Right cardiac atrium (tissue), 5 donors: ENCODE results near the gene LRP3. TPM values are rescaled to one million over a fixed set of nuclear protein-coding genes. Genes with fewer than 3 reads are reported as not detected.
"Not testable (repeated sequence)": the region's sequence is repeated elsewhere in the genome, so short reads cannot be mapped to it uniquely, and the experiment has no call there.

Experiments used
- ATAC-seq, 2 donors: fragments of 200-7000 bp; cut with Tn5 transposase; one replicate each; pipeline versions ENCODE4 v1.8.0 to v1.9.1; 2020; ENCODE audit warnings: moderate library complexity in 2 of 2, mild to moderate bottlenecking in 1 of 2
- DNase-seq, 3 donors: peaks; one replicate each; pipeline ENCODE4 v3.0.0-alpha.2; 2020
- H3K27ac ChIP-seq: one replicate; pipeline ENCODE4 v1.5.1; 2013; ENCODE audit warnings: mild to moderate bottlenecking, low read length, control low read depth, moderate library complexity
- H3K27me3 ChIP-seq: one replicate; pipeline ENCODE4 v1.6.1; 2013; ENCODE audit not compliant: control insufficient read depth, insufficient read depth
- H3K4me1 ChIP-seq: one replicate; pipeline ENCODE4 v1.6.1; 2013; ENCODE audit warnings: low read length; ENCODE audit not compliant: control insufficient read depth, insufficient read depth
- H3K4me3 ChIP-seq: one replicate; pipeline ENCODE4 v1.5.1; 2013; ENCODE audit warnings: low read length, control low read depth
- H3K9me3 ChIP-seq: one replicate; pipeline ENCODE4 v1.6.1; 2013; ENCODE audit warnings: low read length; ENCODE audit not compliant: control insufficient read depth
- WGBS: extraction: QIAGEN DNeasy Blood & Tissue Kit; methylation state at CpG from one replicate; pipeline ENCODE4 v1.1.7; 2013; 5-methylcytosine and 5-hydroxymethylcytosine counted together
- intact Hi-C, 4 donors: fragments of 100-400 bp; cut with DNase I; formaldehyde crosslinking; loops; one replicate each; pipeline versions ENCODE4 v1.11.0 to v1.14.0; 2022 to 2023
- polyA plus RNA-seq: library from polyadenylated mRNA; stranded (reverse); fragments of 200-250 nt; gene quantifications from one replicate; pipeline ENCODE4 v1.2.3, GENCODE V29; 2013
- total RNA-seq, 4 donors: library from RNA; stranded (reverse); fragmentation: NEBNext Ultra II Directional; extraction: Animal tissue kit (Norgen Biotek cat#: 25700); gene quantifications; one replicate each; pipeline ENCODE4 v1.2.1, GENCODE V29; 2021
- donor health status: healthy with polysubstance abuse.
- donor health status: DM: no; HTN: yes; CAD: no.
- donor health status: DM: no; HTN: no; CAD: no.
- donor health status: DM: no; HTN: yes; CAD: no; lungs with severe emphysema.
- donor health status: DM: yes; HTN: yes; CAD: no.

The LRP3 gene
- total and polyA plus RNA-seq, 5 donors, result 13.2 to 20.7 (median 14.8) TPM

GRCh38 chr19:33209850-33210230, 15.7 kb downstream of the LRP3 start:
- not testable (repeated sequence) for H3K27me3 ChIP-seq, DNase-seq

GRCh38 chr19:33210266-33210940, 16.3 kb downstream of the LRP3 start:
- Histone ChIP-seq H3K9me3 (no peaks in the 10 kb centered on the region), H3K4me3 (no peak overlapping the region), H3K27ac (no peak overlapping the region), H3K4me1 (no peaks in the 10 kb centered on the region), H3K27me3 (no peaks in the 10 kb centered on the region)
- 91% methylated on average over 22 of the region's 22 CpGs for WGBS
- intact Hi-C loops, result no loop called here
- no peak for ATAC-seq
- no peak for DNase-seq

More at GRCh38 chr19:33209850-33210230, 15.7 kb downstream of the LRP3 start:
- ATAC-seq, H3K4me1 ChIP-seq, H3K4me3 ChIP-seq, H3K9me3 ChIP-seq, intact Hi-C loops, H3K27ac ChIP-seq: not testable (repeated sequence)
- 96% methylated on average over 7 of the region's 7 CpGs for WGBS

- DNase-seq (peak in 1 of 3 donors; percentile 16), ATAC-seq (no peak)
- intact Hi-C loops, result no loop called here
- no peak overlapping the region for H3K27ac ChIP-seq
- no peaks in the 10 kb centered on the region for H3K27me3 ChIP-seq
- no peak overlapping the region for H3K4me3 ChIP-seq
- WGBS, result 77% methylated on average over 17 of the region's 17 CpGs
- H3K9me3 ChIP-seq, result no peaks in the 10 kb centered on the region
- H3K4me1 ChIP-seq, result no peaks in the 10 kb centered on the region
These were observed 17.8 kb downstream of the LRP3 start for GRCh38 chr19:33211794-33212435.

GRCh38 chr19:33212436-33213172, 18.5 kb downstream of the LRP3 start:
- H3K4me3 ChIP-seq, result no peak overlapping the region
- DNase-seq, result peak in 1 of 3 donors; percentile 42
- H3K27ac ChIP-seq, result no peak overlapping the region
- H3K4me1 ChIP-seq, result no peaks in the 10 kb centered on the region
- H3K27me3 ChIP-seq, result no peaks in the 10 kb centered on the region
- intact Hi-C loops, result no loop called here
- H3K9me3 ChIP-seq, result no peaks in the 10 kb centered on the region
- ATAC-seq, result no peak
- 85% methylated on average over 30 of the region's 30 CpGs for WGBS

GRCh38 chr19:33214596-33214995, 20.5 kb downstream of the LRP3 start:
- no peaks in the 10 kb centered on the region for H3K9me3 ChIP-seq
- DNase-seq, result peak in 1 of 3 donors; percentile 4
- 50% methylated on average over 6 of the region's 6 CpGs for WGBS

GRCh38 chr19:33215438-33216197, 21.5 kb downstream of the LRP3 start:
- Histone ChIP-seq H3K27ac (no peak overlapping the region), H3K27me3 (no peaks in the 10 kb centered on the region), H3K4me3 (no peak overlapping the region), H3K4me1 (no peaks in the 10 kb centered on the region), H3K9me3 (no peaks in the 10 kb centered on the region)
- ATAC-seq (no peak), DNase-seq (peak in 2 of 3 donors; percentile 28 to 55)
- intact Hi-C loops, result no loop called here
- 87% methylated on average over 19 of the region's 19 CpGs for WGBS

More at GRCh38 chr19:33214596-33214995, 20.5 kb downstream of the LRP3 start:
- intact Hi-C loops, result no loop called here
- Histone ChIP-seq H3K4me3 (no peak overlapping the region), H3K27ac (no peak overlapping the region), H3K27me3 (no peaks in the 10 kb centered on the region), H3K4me1 (no peaks in the 10 kb centered on the region)
- ATAC-seq, result no peak

- H3K27me3 ChIP-seq, result no peaks in the 10 kb centered on the region
- no peak overlapping the region for H3K27ac ChIP-seq
- peak in 2 of 3 donors; percentile 34 to 36 for DNase-seq
- ATAC-seq, result no peak
- intact Hi-C loops, result no loop called here
- 66% methylated on average over 12 of the region's 12 CpGs for WGBS
- no peaks in the 10 kb centered on the region for H3K9me3 ChIP-seq
- no peaks in the 10 kb centered on the region for H3K4me1 ChIP-seq
- no peak overlapping the region for H3K4me3 ChIP-seq
These were observed 22.2 kb downstream of the LRP3 start for GRCh38 chr19:33216198-33216830.

GRCh38 chr19:33217881-33218280, 23.8 kb downstream of the LRP3 start:
- Histone ChIP-seq H3K27ac (no peak overlapping the region), H3K9me3 (no peaks in the 10 kb centered on the region), H3K4me3 (no peak overlapping the region), H3K27me3 (no peaks in the 10 kb centered on the region), H3K4me1 (no peaks in the 10 kb centered on the region)
- WGBS, result 80% methylated on average over 8 of the region's 8 CpGs
- ATAC-seq (no peak), DNase-seq (peak in 1 of 3 donors; percentile 55)
- intact Hi-C loops, result no loop called here

- no peak overlapping the region for H3K27ac ChIP-seq
- H3K9me3 ChIP-seq, result no peaks in the 10 kb centered on the region
- ATAC-seq (no peak), DNase-seq (peak in 2 of 3 donors; percentile 28 to 51)
- H3K4me1 ChIP-seq, result no peaks in the 10 kb centered on the region
- no peak overlapping the region for H3K4me3 ChIP-seq
- intact Hi-C loops, result no loop called here
- H3K27me3 ChIP-seq, result no peaks in the 10 kb centered on the region
- WGBS, result 54% methylated on average over 12 of the region's 12 CpGs
These were observed 25.2 kb downstream of the LRP3 start for GRCh38 chr19:33219261-33219815.

GRCh38 chr19:33220115-33220514, 26.0 kb downstream of the LRP3 start:
- no peaks in the 10 kb centered on the region for H3K4me1 ChIP-seq
- DNase-seq (peak in 2 of 3 donors; percentile 16 to 19), ATAC-seq (no peak)
- WGBS, result 86% methylated on average over 18 of the region's 18 CpGs
- H3K27me3 ChIP-seq, result no peaks in the 10 kb centered on the region
- no peak overlapping the region for H3K27ac ChIP-seq
- H3K9me3 ChIP-seq, result no peaks in the 10 kb centered on the region
- no peak overlapping the region for H3K4me3 ChIP-seq
- intact Hi-C loops, result no loop called here
